A549 (cell line): ENCODE measurements around the gene DHX38. TPM values are rescaled to one million over a fixed set of nuclear protein-coding genes. Genes with fewer than 3 reads are reported as not detected.

Source experiments
- ATAC-seq, 2 experiments: fragments of 200-7000 bp in 1 of 2; fragments of >200 bp in 1 of 2; cut with Nextera tagmentation in 1 of 2; cut with Tn5 transposase in 1 of 2; 3 replicates each; pipeline versions ENCODE4 v1.8.0 to v1.9.1; 2018 to 2020; ENCODE audit warnings: mild to moderate bottlenecking in 1 of 2, moderate library complexity in 1 of 2
- CTCF ChIA-PET: fragments of 300-600 bp; sonication (Branson Sonifier 250); formaldehyde crosslinking; extraction: SDS; loops from one replicate; lab custom pipeline; 2021; ENCODE audit warnings: antibody characterized with exemption, inconsistent platforms; lab: Yijun Ruan, JAX
- POLR2A ChIA-PET: fragments of 350-600 bp; formaldehyde crosslinking; extraction: SDS; loops from one replicate; lab custom pipeline; 2021; ENCODE audit warnings: antibody characterized with exemption, inconsistent platforms; lab: Yijun Ruan, JAX
- DNase-seq, 2 experiments: peaks; one replicate each; pipeline versions ENCODE4 v3.0.0 to v3.0.0-alpha.2; 2011 to 2016; ENCODE audit warnings: low read depth in 1 of 2, low spot score in 1 of 2
- FAIRE-seq: peaks from 2 replicates; lab custom pipeline; 2011; peaks lifted over from hg19 to GRCh38; lab: Jason Lieb, UNC
- H3K27ac ChIP-seq, 2 experiments: fragments of >200 bp; sonication (Bioruptor Twin); formaldehyde crosslinking; 3 replicates each; pipeline ENCODE4 v1.5.1; 2016 to 2017
- H3K4me1 ChIP-seq: fragments of >200 bp; sonication (Bioruptor Twin); formaldehyde crosslinking; 3 replicates; pipeline ENCODE4 v1.6.1; 2016
- H3K4me2 ChIP-seq: fragments of >200 bp; sonication (Bioruptor Twin); formaldehyde crosslinking; 3 replicates; pipeline ENCODE4 v1.6.1; 2016
- H3K4me3 ChIP-seq: fragments of >200 bp; sonication (Bioruptor Twin); formaldehyde crosslinking; 3 replicates; pipeline ENCODE4 v1.5.1; 2016
- H3K9me3 ChIP-seq: fragments of >200 bp; sonication (Bioruptor Twin); formaldehyde crosslinking; 3 replicates; pipeline ENCODE4 v1.6.1; 2016
- CHD2 ChIP-seq: fragments of 150-350 bp; IDR thresholded peaks from 2 replicates; pipeline ENCODE4 v1.6.1; 2014; ENCODE audit warnings: low read length; ENCODE audit not compliant: partially characterized antibody
- FOSB ChIP-seq: fragments of 250-450 bp; sonication (Bioruptor Pico); IDR thresholded peaks from 2 replicates; pipeline ENCODE4 v1.5.0; 2020; ENCODE audit warnings: mild to moderate bottlenecking, moderate library complexity
- HDAC2 ChIP-seq: fragments of 200-600 bp; sonication (generic); IDR thresholded peaks from 2 replicates; pipeline ENCODE4 v1.6.1; 2016
- HOXB13 ChIP-seq: fragments of 250-450 bp; sonication (Bioruptor Pico); IDR thresholded peaks from 2 replicates; pipeline ENCODE4 v1.5.0; 2020; ENCODE audit warnings: low read depth, mild to moderate bottlenecking, moderate library complexity
- MAFK ChIP-seq: fragments of 450-650 bp; IDR thresholded peaks from 2 replicates; pipeline ENCODE4 v1.6.1; 2014; ENCODE audit not compliant: partially characterized antibody
- NFE2L2 ChIP-seq: fragments of 150-350 bp; conservative IDR thresholded peaks from 2 replicates; pipeline ENCODE4 v1.6.1; 2014; ENCODE audit warnings: low read length
- PHF8 ChIP-seq: fragments of 200-600 bp; sonication (generic); IDR thresholded peaks from 2 replicates; pipeline ENCODE4 v1.6.1; 2016; ENCODE audit warnings: low read depth, mild to moderate bottlenecking, antibody characterized with exemption, moderate library complexity, borderline replicate concordance
- RAD21 ChIP-seq, 2 experiments: fragments of >200 bp in 1 of 2; sonication (Bioruptor Twin) in 1 of 2; formaldehyde crosslinking in 1 of 2; IDR thresholded peaks in 1 of 2; conservative IDR thresholded peaks in 1 of 2; 2 replicates in 1 of 2; 3 replicates in 1 of 2; pipeline ENCODE4 v1.6.1; 2012 to 2018; ENCODE audit warnings: inconsistent platforms in 1 of 2
- RCOR1 ChIP-seq: fragments of 150-350 bp; IDR thresholded peaks from 2 replicates; pipeline ENCODE4 v1.6.1; 2014; ENCODE audit warnings: antibody characterized with exemption, low read length, low read depth
- RNF2 ChIP-seq: fragments of 200-600 bp; sonication (generic); IDR thresholded peaks from 2 replicates; pipeline ENCODE4 v1.6.1; 2016; ENCODE audit warnings: low read depth, mild to moderate bottlenecking, antibody characterized with exemption, moderate library complexity, borderline replicate concordance
- ZSCAN20 ChIP-seq: fragments of 250-450 bp; sonication (Bioruptor Pico); IDR thresholded peaks from 2 replicates; pipeline ENCODE4 v1.8.0; 2022; ENCODE audit warnings: mild to moderate bottlenecking, moderate library complexity
- WGBS: methylation state at CpG from one replicate; pipeline ENCODE4 v1.1.6; 2017; ENCODE audit errors: missing lambda C conversion rate; 5-methylcytosine and 5-hydroxymethylcytosine counted together
- polyA plus RNA-seq, 4 experiments: library from polyadenylated mRNA; depleted of rRNA in 3 of 4; stranded (reverse); fragments of >200 nt; fragmentation: RNase III in 1 of 4; extraction: RNeasy Plus Mini Kit Qiagen cat#74134 plus additional on column Dnase treatment in 1 of 4; gene quantifications; 2 replicates in 3 of 4; 3 replicates in 1 of 4; pipeline ENCODE4 v1.2.3, GENCODE V29; 2011 to 2017
- TF ChIP-seq, protein P1 (sequence below): fragments of 200-600 bp; sonication (generic); IDR thresholded peaks from 2 replicates; pipeline ENCODE4 v1.6.1; 2016; ENCODE audit warnings: antibody characterized with exemption, mild to moderate bottlenecking, moderate library complexity
- TF ChIP-seq, protein P2 (sequence below): fragments of 150-350 bp; IDR thresholded peaks from 2 replicates; pipeline ENCODE4 v1.6.1; 2014; ENCODE audit warnings: low read depth, mild to moderate bottlenecking, low read length
- TF ChIP-seq, protein P3 (sequence below): fragments of 250-450 bp; sonication (Bioruptor Pico); IDR thresholded peaks from 2 replicates; pipeline ENCODE4 v1.5.0; 2020; ENCODE audit warnings: low read depth, mild to moderate bottlenecking, moderate library complexity
- TF ChIP-seq, protein P4 (sequence below): fragments of >200 bp; sonication (Bioruptor Twin); formaldehyde crosslinking; IDR thresholded peaks from 2 replicates; pipeline ENCODE4 v1.6.1; 2016
- TF ChIP-seq, protein P5 (sequence below): IDR thresholded peaks from 2 replicates; pipeline ENCODE4 v1.6.1; 2012

DHX38 gene
- polyA plus RNA-seq, 2 of the 4 experiments (the other 2 are of a cell fraction): 41.9 to 80.6 TPM

DNA sequence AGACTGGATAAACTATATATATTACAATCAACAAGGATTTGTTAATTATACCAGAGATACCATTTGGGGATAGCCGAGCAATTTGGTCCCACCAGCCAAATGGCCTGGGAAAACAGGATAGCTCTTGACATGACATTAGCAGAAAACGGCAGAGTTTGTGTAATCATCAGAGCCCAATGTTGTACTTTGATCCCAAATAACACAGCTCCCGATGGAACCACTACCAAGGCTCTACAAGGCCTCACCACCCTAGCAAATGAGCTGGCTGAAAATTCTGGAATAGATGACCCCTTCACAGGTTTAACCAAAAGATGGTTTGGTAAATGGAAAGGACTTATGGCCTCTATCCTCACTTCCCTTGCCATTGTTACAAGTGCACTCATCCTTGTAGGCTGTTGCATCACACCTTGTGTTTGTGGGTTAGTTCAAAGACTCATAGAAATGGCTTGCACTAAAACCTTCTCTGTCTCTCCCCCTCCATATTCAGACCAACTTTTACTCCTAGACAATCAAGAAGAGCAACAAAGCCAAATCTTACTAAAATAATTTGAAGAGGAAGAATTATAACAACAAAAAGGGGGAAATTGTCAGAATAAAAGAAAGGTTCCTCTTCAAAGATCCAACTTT, 9.8 kb upstream of the DHX38 start (continued):
- TF ChIP-seq, protein P1, sequence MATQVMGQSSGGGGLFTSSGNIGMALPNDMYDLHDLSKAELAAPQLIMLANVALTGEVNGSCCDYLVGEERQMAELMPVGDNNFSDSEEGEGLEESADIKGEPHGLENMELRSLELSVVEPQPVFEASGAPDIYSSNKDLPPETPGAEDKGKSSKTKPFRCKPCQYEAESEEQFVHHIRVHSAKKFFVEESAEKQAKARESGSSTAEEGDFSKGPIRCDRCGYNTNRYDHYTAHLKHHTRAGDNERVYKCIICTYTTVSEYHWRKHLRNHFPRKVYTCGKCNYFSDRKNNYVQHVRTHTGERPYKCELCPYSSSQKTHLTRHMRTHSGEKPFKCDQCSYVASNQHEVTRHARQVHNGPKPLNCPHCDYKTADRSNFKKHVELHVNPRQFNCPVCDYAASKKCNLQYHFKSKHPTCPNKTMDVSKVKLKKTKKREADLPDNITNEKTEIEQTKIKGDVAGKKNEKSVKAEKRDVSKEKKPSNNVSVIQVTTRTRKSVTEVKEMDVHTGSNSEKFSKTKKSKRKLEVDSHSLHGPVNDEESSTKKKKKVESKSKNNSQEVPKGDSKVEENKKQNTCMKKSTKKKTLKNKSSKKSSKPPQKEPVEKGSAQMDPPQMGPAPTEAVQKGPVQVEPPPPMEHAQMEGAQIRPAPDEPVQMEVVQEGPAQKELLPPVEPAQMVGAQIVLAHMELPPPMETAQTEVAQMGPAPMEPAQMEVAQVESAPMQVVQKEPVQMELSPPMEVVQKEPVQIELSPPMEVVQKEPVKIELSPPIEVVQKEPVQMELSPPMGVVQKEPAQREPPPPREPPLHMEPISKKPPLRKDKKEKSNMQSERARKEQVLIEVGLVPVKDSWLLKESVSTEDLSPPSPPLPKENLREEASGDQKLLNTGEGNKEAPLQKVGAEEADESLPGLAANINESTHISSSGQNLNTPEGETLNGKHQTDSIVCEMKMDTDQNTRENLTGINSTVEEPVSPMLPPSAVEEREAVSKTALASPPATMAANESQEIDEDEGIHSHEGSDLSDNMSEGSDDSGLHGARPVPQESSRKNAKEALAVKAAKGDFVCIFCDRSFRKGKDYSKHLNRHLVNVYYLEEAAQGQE: no peak
- TF ChIP-seq PHF8: no peak
- TF ChIP-seq, protein P2, sequence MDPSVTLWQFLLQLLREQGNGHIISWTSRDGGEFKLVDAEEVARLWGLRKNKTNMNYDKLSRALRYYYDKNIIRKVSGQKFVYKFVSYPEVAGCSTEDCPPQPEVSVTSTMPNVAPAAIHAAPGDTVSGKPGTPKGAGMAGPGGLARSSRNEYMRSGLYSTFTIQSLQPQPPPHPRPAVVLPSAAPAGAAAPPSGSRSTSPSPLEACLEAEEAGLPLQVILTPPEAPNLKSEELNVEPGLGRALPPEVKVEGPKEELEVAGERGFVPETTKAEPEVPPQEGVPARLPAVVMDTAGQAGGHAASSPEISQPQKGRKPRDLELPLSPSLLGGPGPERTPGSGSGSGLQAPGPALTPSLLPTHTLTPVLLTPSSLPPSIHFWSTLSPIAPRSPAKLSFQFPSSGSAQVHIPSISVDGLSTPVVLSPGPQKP: no peak
- TF ChIP-seq CHD2: no peak
- TF ChIP-seq HOXB13 (CRISPR knock-in tag): no peak
- no peak for TF ChIP-seq MAFK
- TF ChIP-seq ZSCAN20 (CRISPR knock-in tag): no peak
- TF ChIP-seq, protein P3, sequence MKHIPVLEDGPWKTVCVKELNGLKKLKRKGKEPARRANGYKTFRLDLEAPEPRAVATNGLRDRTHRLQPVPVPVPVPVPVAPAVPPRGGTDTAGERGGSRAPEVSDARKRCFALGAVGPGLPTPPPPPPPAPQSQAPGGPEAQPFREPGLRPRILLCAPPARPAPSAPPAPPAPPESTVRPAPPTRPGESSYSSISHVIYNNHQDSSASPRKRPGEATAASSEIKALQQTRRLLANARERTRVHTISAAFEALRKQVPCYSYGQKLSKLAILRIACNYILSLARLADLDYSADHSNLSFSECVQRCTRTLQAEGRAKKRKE (CRISPR knock-in tag): no peak
- no peak for TF ChIP-seq NFE2L2
- TF ChIP-seq, protein P4, sequence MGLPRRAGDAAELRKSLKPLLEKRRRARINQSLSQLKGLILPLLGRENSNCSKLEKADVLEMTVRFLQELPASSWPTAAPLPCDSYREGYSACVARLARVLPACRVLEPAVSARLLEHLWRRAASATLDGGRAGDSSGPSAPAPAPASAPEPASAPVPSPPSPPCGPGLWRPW: no peak
- TF ChIP-seq HDAC2: no peak
- no peak for TF ChIP-seq RNF2
- TF ChIP-seq FOSB (CRISPR knock-in tag): no peak
- TF ChIP-seq, protein P5, sequence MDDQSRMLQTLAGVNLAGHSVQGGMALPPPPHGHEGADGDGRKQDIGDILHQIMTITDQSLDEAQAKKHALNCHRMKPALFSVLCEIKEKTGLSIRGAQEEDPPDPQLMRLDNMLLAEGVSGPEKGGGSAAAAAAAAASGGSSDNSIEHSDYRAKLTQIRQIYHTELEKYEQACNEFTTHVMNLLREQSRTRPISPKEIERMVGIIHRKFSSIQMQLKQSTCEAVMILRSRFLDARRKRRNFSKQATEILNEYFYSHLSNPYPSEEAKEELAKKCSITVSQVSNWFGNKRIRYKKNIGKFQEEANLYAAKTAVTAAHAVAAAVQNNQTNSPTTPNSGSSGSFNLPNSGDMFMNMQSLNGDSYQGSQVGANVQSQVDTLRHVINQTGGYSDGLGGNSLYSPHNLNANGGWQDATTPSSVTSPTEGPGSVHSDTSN: no peak
- TF ChIP-seq RCOR1: no peak

DNA sequence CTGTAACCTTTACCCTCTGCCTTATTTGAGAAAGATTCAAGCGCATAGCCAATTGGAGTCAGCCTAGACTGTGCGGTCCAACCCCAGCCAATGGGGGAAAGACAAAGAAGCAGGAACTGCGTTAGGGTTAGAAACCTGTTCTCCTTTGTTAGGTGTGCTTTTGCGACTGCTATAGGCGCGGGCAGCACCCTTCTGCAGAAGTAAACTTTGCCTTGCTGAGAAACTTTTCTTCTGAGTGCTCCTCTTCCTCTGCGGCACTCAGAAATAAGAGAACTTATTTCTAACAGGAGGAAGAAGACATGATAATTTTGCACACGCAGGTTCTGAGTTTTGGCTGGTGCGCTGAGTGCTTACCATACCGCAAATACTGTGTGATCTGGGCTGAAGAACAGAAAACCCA, 9.2 kb upstream of the DHX38 start:
- ATAC-seq: no peak
- H3K4me2 ChIP-seq: no peak overlapping the region
- ChIA-PET POLR2A (no interaction called here), CTCF (interaction anchor here (1.6 to 4.5 kb wide), 2 partner anchors 16 to 17 kb away, joined by 6 to 21 read pairs; no protein-coding TSS in a partner anchor)
- H3K9me3 ChIP-seq: peaks cover 11% of the 10 kb centered on the region; the same call in 2 of the 3 replicates
- 95% methylated on average over 10 of the region's 10 CpGs for WGBS
- FAIRE-seq: no peak
- no peak overlapping the region for H3K27ac ChIP-seq
- no peak for DNase-seq
- peaks cover 7% of the 10 kb centered on the region; the same call in 1 of the 3 replicates for H3K4me1 ChIP-seq
- no peak overlapping the region for H3K4me3 ChIP-seq
- TF ChIP-seq, protein P1: no peak
- TF ChIP-seq RCOR1: no peak
- TF ChIP-seq RAD21 (conservative IDR thresholded peaks at IDR 0.05 in 1 of 2, IDR thresholded peaks at IDR 0.05 in 1 of 2): no peak
- TF ChIP-seq HOXB13 (CRISPR knock-in tag): no peak
- no peak for TF ChIP-seq MAFK
- TF ChIP-seq, protein P4: no peak
